GM12878 (cell line): ENCODE data around the gene MALSU1. TPM values are rescaled to one million over a fixed set of nuclear protein-coding genes. Genes with fewer than 3 reads are reported as not detected.

Experiments
- ATAC-seq: fragments of 200-7000 bp; cut with Tn5 transposase; 3 replicates; pipeline ENCODE4 v1.9.1; 2020; ENCODE audit warnings: mild to moderate bottlenecking, moderate library complexity
- BruUV-seq: library from RNA; stranded (reverse); fragments of 400-500 nt; replicated peaks from 2 replicates; lab custom pipeline; 2021; lab: Mats Ljungman, UMichigan
- CTCF ChIA-PET: fragments of 300-600 bp; sonication (Branson Sonifier 250); formaldehyde crosslinking; extraction: SDS; loops from one replicate; lab custom pipeline; 2021; ENCODE audit warnings: inconsistent platforms; lab: Yijun Ruan, JAX
- POLR2A ChIA-PET: fragments of 350-600 bp; formaldehyde crosslinking; extraction: SDS; loops from one replicate; lab custom pipeline; 2021; ENCODE audit warnings: inconsistent platforms; lab: Charles Lee
- RAD21 ChIA-PET: fragments of 300-600 bp; sonication (Branson Sonifier 250); formaldehyde crosslinking; loops from one replicate; lab custom pipeline; 2023; ENCODE audit warnings: antibody characterized with exemption; ENCODE audit not compliant: unreplicated experiment; lab: Charles Lee
- SMC1A ChIA-PET: fragments of 300-600 bp; sonication (Branson Sonifier 250); formaldehyde crosslinking; loops from one replicate; lab custom pipeline; 2023; ENCODE audit not compliant: unreplicated experiment, uncharacterized antibody; lab: Charles Lee
- DNase-seq: peaks from one replicate; pipeline ENCODE4 v3.0.0-alpha.2; 2011; ENCODE audit warnings: low read depth, low spot score
- FAIRE-seq: peaks from 3 replicates; lab custom pipeline; 2011; peaks lifted over from hg19 to GRCh38; lab: Jason Lieb, UNC
- H2AFZ ChIP-seq: 2 replicates; pipeline ENCODE4 v1.6.0; 2011; ENCODE audit warnings: low read depth, low read length, control low read depth; ENCODE audit not compliant: control insufficient read depth
- H3K27ac ChIP-seq: 2 replicates; pipeline ENCODE4 v1.5.1; 2011; ENCODE audit warnings: control low read depth; ENCODE audit not compliant: control insufficient read depth, insufficient read depth
- H3K27me3 ChIP-seq, 2 experiments: replicated peaks in 1 of 2; 2 replicates each; pipeline versions ENCODE4 v1.6.0 to v1.6.1; 2011; ENCODE audit warnings: low read length in 1 of 2; ENCODE audit not compliant: control insufficient read depth in 2 of 2, insufficient read depth in 2 of 2
- H3K36me3 ChIP-seq, 2 experiments: 2 replicates each; pipeline ENCODE4 v1.5.1; 2011; ENCODE audit warnings: low read length in 1 of 2; ENCODE audit not compliant: control insufficient read depth in 2 of 2, insufficient read depth in 2 of 2
- H3K4me1 ChIP-seq: 2 replicates; pipeline ENCODE4 v1.6.1; 2011; ENCODE audit warnings: mild to moderate bottlenecking, low read length, moderate library complexity, mixed read lengths; ENCODE audit not compliant: control insufficient read depth, insufficient read depth
- H3K4me2 ChIP-seq: 2 replicates; pipeline ENCODE4 v1.6.0; 2011; ENCODE audit warnings: control low read depth; ENCODE audit not compliant: control insufficient read depth, insufficient read depth
- H3K4me3 ChIP-seq: fragments of 200-600 bp; sonication (generic); 2 replicates; pipeline ENCODE4 v1.5.1; 2016
- H3K79me2 ChIP-seq: 2 replicates; pipeline ENCODE4 v1.6.0; 2011; ENCODE audit warnings: low read length; ENCODE audit not compliant: control insufficient read depth, insufficient read depth
- H3K9ac ChIP-seq: 2 replicates; pipeline ENCODE4 v1.8.0; 2011; ENCODE audit warnings: low read length, control low read depth, mixed read lengths; ENCODE audit not compliant: control insufficient read depth, insufficient read depth
- H3K9me3 ChIP-seq: replicated peaks from 3 replicates; pipeline ENCODE4 v1.5.1; 2011; ENCODE audit warnings: mild to moderate bottlenecking, low read length; ENCODE audit not compliant: control insufficient read depth, insufficient read depth
- H4K20me1 ChIP-seq: 2 replicates; pipeline ENCODE4 v1.6.0; 2011; ENCODE audit not compliant: control insufficient read depth, insufficient read depth
- MEF2A ChIP-seq: IDR thresholded peaks from 2 replicates; pipeline ENCODE4 v1.6.1; 2011; ENCODE audit warnings: low read depth, mild to moderate bottlenecking, low read length, moderate library complexity; ENCODE audit not compliant: insufficient read depth
- MEF2B ChIP-seq: fragments of 450-650 bp; IDR thresholded peaks from 2 replicates; pipeline ENCODE4 v1.6.1; 2018; ENCODE audit warnings: mild to moderate bottlenecking, moderate library complexity; ENCODE audit not compliant: partially characterized antibody, poor library complexity, severe bottlenecking
- SMARCA5 ChIP-seq: fragments of 450-650 bp; IDR thresholded peaks from 2 replicates; pipeline ENCODE4 v1.6.1; 2017; ENCODE audit warnings: mild to moderate bottlenecking
- whole genome bisulfite sequencing: methylation state at CpG from one replicate; pipeline ENCODE4 v1.1.6; 2016; ENCODE audit warnings: low lambda C conversion rate; ENCODE audit not compliant: insufficient replicate concordance, insufficient coverage; ENCODE audit errors: missing lambda C conversion rate; 5-methylcytosine and 5-hydroxymethylcytosine counted together
- in situ Hi-C: fragments of 300-500 bp; cut with MboI; formaldehyde crosslinking; loops from 9 replicates; pipeline ENCODE4 v1.14.3; 2018; ENCODE audit warnings: mixed read lengths
- intact Hi-C: fragments of 100-400 bp; cut with micrococcal nuclease; formaldehyde crosslinking; loops from one replicate; pipeline ENCODE4 v1.14.2; 2022; ENCODE audit not compliant: unreplicated experiment
- polyA plus RNA-seq, 11 experiments: library from polyadenylated mRNA; depleted of rRNA in 4 of 11; unstranded in 6 of 11; stranded (reverse) in 5 of 11; fragments of >200 nt; fragmentation: Nextera tagmentation in 4 of 11; fragmentation: Illumina TruSeq in 1 of 11; extraction: Ambion mirVana in 4 of 11; extraction: Trizol in 1 of 11; gene quantifications; 1 replicate in 1 of 11; 2 replicates in 10 of 11; pipeline versions ENCODE4 v1.2.1 to v1.2.3, GENCODE V29; 2011 to 2016; ENCODE audit warnings: inconsistent platforms in 2 of 11, missing spikeins in 2 of 11, low read depth in 1 of 11
- total RNA-seq, 4 experiments: library from RNA; depleted of rRNA in 3 of 4; stranded (reverse); fragments of >200 nt in 3 of 4; fragmentation: Illumina TruSeq in 1 of 4; extraction: Trizol in 1 of 4; gene quantifications; 2 replicates each; pipeline versions ENCODE4 v1.2.1 to v1.2.3, GENCODE V29; 2013 to 2021
- TF ChIP-seq, protein P1 (sequence below): fragments of 450-650 bp; conservative IDR thresholded peaks from 2 replicates; pipeline ENCODE4 v1.6.1; 2017; ENCODE audit warnings: mild to moderate bottlenecking, moderate library complexity

Gene MALSU1
- total and polyA plus RNA-seq, 10 of the 15 experiments (the other 5 are each of a cell fraction or from before 2014, with no cell fraction given), result 8.5 to 159 (median 73.7) TPM

DNA sequence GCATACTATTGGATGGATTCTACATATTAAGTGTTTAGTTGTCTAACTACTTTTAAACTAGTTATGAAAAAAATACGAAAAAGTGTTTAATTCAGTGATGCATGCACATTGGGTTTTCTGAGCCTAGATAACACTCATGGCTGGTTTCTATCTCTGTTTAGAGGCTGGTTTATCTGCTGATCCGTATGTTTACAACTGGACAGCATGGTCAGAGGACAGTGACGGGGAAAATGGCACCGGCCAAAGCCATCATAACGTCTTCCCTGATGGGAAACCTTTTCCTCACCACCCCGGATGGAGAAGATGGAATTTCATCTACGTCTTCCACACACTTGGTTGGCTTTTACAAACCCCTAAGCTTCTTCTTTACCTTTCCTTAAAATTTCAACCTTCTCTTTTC, 42.4 kb upstream of the MALSU1 start:
- H2AFZ ChIP-seq, result no peak overlapping the region
- ChIA-PET RAD21 (interaction anchor here (5.0 kb wide), 1 partner anchor 16 kb away, joined by 21 read pairs; no protein-coding TSS in a partner anchor), CTCF (interaction anchor here (1.6 to 9.5 kb wide), 3 partner anchors 15 to 72 kb away, joined by 7 to 68 read pairs (median 8); no protein-coding TSS in a partner anchor)
- no peak for FAIRE-seq
- no peak overlapping the region for H3K4me3 ChIP-seq
- no peaks in the 10 kb centered on the region for H3K79me2 ChIP-seq
- H3K9me3 ChIP-seq, result no peaks in the 10 kb centered on the region; the same call in 1 of the 3 replicates
- H3K9ac ChIP-seq, result no peak overlapping the region
- no peaks in the 10 kb centered on the region for H4K20me1 ChIP-seq
- H3K4me1 ChIP-seq, result no peaks in the 10 kb centered on the region
- no peak overlapping the region for H3K27ac ChIP-seq
- TF ChIP-seq MEF2B (no peak), MEF2A (no peak), SMARCA5 (no peak)
- TF ChIP-seq, protein P1, sequence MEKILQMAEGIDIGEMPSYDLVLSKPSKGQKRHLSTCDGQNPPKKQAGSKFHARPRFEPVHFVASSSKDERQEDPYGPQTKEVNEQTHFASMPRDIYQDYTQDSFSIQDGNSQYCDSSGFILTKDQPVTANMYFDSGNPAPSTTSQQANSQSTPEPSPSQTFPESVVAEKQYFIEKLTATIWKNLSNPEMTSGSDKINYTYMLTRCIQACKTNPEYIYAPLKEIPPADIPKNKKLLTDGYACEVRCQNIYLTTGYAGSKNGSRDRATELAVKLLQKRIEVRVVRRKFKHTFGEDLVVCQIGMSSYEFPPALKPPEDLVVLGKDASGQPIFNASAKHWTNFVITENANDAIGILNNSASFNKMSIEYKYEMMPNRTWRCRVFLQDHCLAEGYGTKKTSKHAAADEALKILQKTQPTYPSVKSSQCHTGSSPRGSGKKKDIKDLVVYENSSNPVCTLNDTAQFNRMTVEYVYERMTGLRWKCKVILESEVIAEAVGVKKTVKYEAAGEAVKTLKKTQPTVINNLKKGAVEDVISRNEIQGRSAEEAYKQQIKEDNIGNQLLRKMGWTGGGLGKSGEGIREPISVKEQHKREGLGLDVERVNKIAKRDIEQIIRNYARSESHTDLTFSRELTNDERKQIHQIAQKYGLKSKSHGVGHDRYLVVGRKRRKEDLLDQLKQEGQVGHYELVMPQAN, result no peak
- TF ChIP-seq, all 136 proteins: peak for 0
- WGBS, result 59% methylated on average over 7 of the region's 7 CpGs
- in situ Hi-C loops (no loop called here), intact Hi-C loops (no loop called here)
- no peak for ATAC-seq
- Histone ChIP-seq H3K4me2 (no peak overlapping the region), H3K27me3 (no peaks in the 10 kb centered on the region; a peak in 1 of 4 replicates), H3K36me3 (no peaks in the 10 kb centered on the region)
- no peak for DNase-seq
- ChIA-PET SMC1A (interaction anchor here (0.6 to 1.8 kb wide), 6 partner anchors 11 to 116 kb away, joined by 3 to 6 read pairs (median 3); no protein-coding TSS in a partner anchor), POLR2A (no interaction called here)
- no TSS peak for BruUV-seq
